ENCODE results near the gene AFTPH. TPM values are rescaled to one million over a fixed set of nuclear protein-coding genes. Genes with fewer than 3 reads are reported as not detected.

AFTPH gene
- total and polyA plus RNA-seq, 8 donors = 16.1 to 35.4 (median 19.6) TPM

- ATAC-seq (no peak), FAIRE-seq (no peak), DNase-seq (no peak)
- Histone ChIP-seq H3K9me3 (no peaks in the 10 kb centered on the region), H3K27ac (no peak overlapping the region), H3K27me3 (no peaks in the 10 kb centered on the region), H3K4me1 (no peaks in the 10 kb centered on the region), H3K4me3 (no peak overlapping the region), H3K36me3 (no peaks in the 10 kb centered on the region)
- intact Hi-C loops (cut with DNase I) = loop anchor here in 1 of 3 donors (10.0 kb wide), 1 partner anchor 448 kb away; no protein-coding TSS in a partner anchor
- WGBS, 2 donors = 75 to 82% methylated on average over 4 of the region's 4 CpGs
- no peak for TF ChIP-seq CTCF (IDR thresholded peaks at IDR 0.05)
Observed at GRCh38 chr2:64502860-64503259, 21.3 kb upstream of the AFTPH start.

GRCh38 chr2:64504774-64505720, 19.1 kb upstream of the AFTPH start:
- FAIRE-seq (no peak), DNase-seq (no peak), ATAC-seq (no peak)
- Histone ChIP-seq H3K27me3 (no peaks in the 10 kb centered on the region), H3K27ac (no peak overlapping the region), H3K4me1 (no peaks in the 10 kb centered on the region), H3K36me3 (no peaks in the 10 kb centered on the region), H3K9me3 (no peaks in the 10 kb centered on the region), H3K4me3 (no peak overlapping the region)
- no peak for TF ChIP-seq CTCF (IDR thresholded peaks at IDR 0.05)
- intact Hi-C loops (cut with DNase I) = loop anchor here in 1 of 3 donors (10.0 kb wide), 1 partner anchor 450 kb away; no protein-coding TSS in a partner anchor
- WGBS, 2 donors = 77 to 83% methylated on average over 16 of the region's 16 CpGs

GRCh38 chr2:64506686-64507085, 17.4 kb upstream of the AFTPH start:
- no peak for DNase-seq
- 86 to 90% methylated on average over 2 of the region's 2 CpGs for WGBS, 2 donors
- TF ChIP-seq CTCF (IDR thresholded peaks at IDR 0.05) = no peak
- no peaks in the 10 kb centered on the region for H3K27me3 ChIP-seq
- no peak overlapping the region for H3K27ac ChIP-seq
- H3K4me1 ChIP-seq = no peaks in the 10 kb centered on the region
- no peak overlapping the region for H3K4me3 ChIP-seq
- H3K36me3 ChIP-seq = no peaks in the 10 kb centered on the region
- intact Hi-C loops (cut with DNase I) = loop anchor here in 1 of 3 donors (10.0 kb wide), 1 partner anchor 452 kb away; no protein-coding TSS in a partner anchor
- no peak for FAIRE-seq
- ATAC-seq = no peak
- H3K9me3 ChIP-seq = no peaks in the 10 kb centered on the region

GRCh38 chr2:64514008-64514407, 10.1 kb upstream of the AFTPH start:
- DNase-seq (no peak), FAIRE-seq (no peak), ATAC-seq (no peak)
- 9 to 20% methylated on average over 1 of the region's 1 CpG for WGBS, 2 donors
- no peak overlapping the region for H3K27ac ChIP-seq
- no peaks in the 10 kb centered on the region for H3K9me3 ChIP-seq
- TF ChIP-seq CTCF (IDR thresholded peaks at IDR 0.05) = no peak
- no peaks in the 10 kb centered on the region for H3K27me3 ChIP-seq
- intact Hi-C loops (cut with DNase I) = no loop called here
- H3K4me3 ChIP-seq = no peak overlapping the region
- no peaks in the 10 kb centered on the region for H3K4me1 ChIP-seq
- no peaks in the 10 kb centered on the region for H3K36me3 ChIP-seq

GRCh38 chr2:64515086-64515485, 9.0 kb upstream of the AFTPH start:
- Histone ChIP-seq H3K27me3 (no peaks in the 10 kb centered on the region), H3K4me1 (no peaks in the 10 kb centered on the region), H3K27ac (no peak overlapping the region), H3K9me3 (no peaks in the 10 kb centered on the region), H3K36me3 (no peaks in the 10 kb centered on the region), H3K4me3 (no peak overlapping the region)
- no peak for TF ChIP-seq CTCF (IDR thresholded peaks at IDR 0.05)
- DNase-seq = no peak
- no peak for ATAC-seq
- 72 to 79% methylated on average over 3 of the region's 3 CpGs for WGBS, 2 donors
- FAIRE-seq = no peak
- intact Hi-C loops (cut with DNase I) = loop anchor here in 2 of 3 donors (5.0 kb wide), 1 partner anchor 47 kb away; no protein-coding TSS in a partner anchor
